ENCODE results near the gene ACSM4.
"Not testable (repeated sequence)": the region's sequence is repeated elsewhere in the genome, so short reads cannot be mapped to it uniquely, and the experiment has no call there.

ACSM4 gene

GRCh38 chr12:7303772-7304171, at the start of gene ACSM4:
Gene ACSM4 (plus strand): TSS chr12:7304072. CDS start chr12:7304332, 260 bp downstream.
- DNase-seq: no peak

- DNase-seq: no peak
These were observed 44.8 kb upstream of the ACSM4 start for GRCh38 chr12:7259060-7259459.

- DNase-seq: no peak
These were observed 39.3 kb upstream of the ACSM4 start for GRCh38 chr12:7264538-7264937.

GRCh38 chr12:7265251-7265650, 38.6 kb upstream of the ACSM4 start:
- DNase-seq: no peak

- DNase-seq: no peak
These were observed 34.6 kb upstream of the ACSM4 start for GRCh38 chr12:7269273-7269672.

- no peak for DNase-seq
These were observed 31.9 kb upstream of the ACSM4 start for GRCh38 chr12:7271893-7272514.

- not testable (repeated sequence) for DNase-seq
These were observed 28.4 kb upstream of the ACSM4 start for GRCh38 chr12:7275482-7275881.

GRCh38 chr12:7282844-7283243, 21.0 kb upstream of the ACSM4 start:
- no peak for DNase-seq

- DNase-seq: no peak
These were observed 14.1 kb upstream of the ACSM4 start for GRCh38 chr12:7289743-7290142.

GRCh38 chr12:7290588-7290987, 13.3 kb upstream of the ACSM4 start:
- DNase-seq: not testable (repeated sequence)

GRCh38 chr12:7292300-7292699, 11.6 kb upstream of the ACSM4 start:
- no peak for DNase-seq

- DNase-seq: no peak
These were observed 10.2 kb upstream of the ACSM4 start for GRCh38 chr12:7293670-7294069.

GRCh38 chr12:7295529-7295928, 8.3 kb upstream of the ACSM4 start:
- DNase-seq: no peak

- no peak for DNase-seq
These were observed 6.0 kb upstream of the ACSM4 start for GRCh38 chr12:7297865-7298264.

- no peak for DNase-seq
These were observed 1.4 kb upstream of the ACSM4 start for GRCh38 chr12:7302266-7302986.

GRCh38 chr12:7303230-7303629, 642 bp upstream of the ACSM4 start:
- DNase-seq: no peak

- DNase-seq: no peak
These were observed 584 bp downstream of the ACSM4 start for GRCh38 chr12:7304456-7304855.

- DNase-seq: no peak
These were observed 6.2 kb downstream of the ACSM4 start for GRCh38 chr12:7310070-7310469.

GRCh38 chr12:7319930-7320329, 16.1 kb downstream of the ACSM4 start:
- no peak for DNase-seq

GRCh38 chr12:7321624-7322023, 17.8 kb downstream of the ACSM4 start:
- DNase-seq: no peak

GRCh38 chr12:7322599-7322998, 18.7 kb downstream of the ACSM4 start:
- DNase-seq: no peak

- no peak for DNase-seq
These were observed 20.3 kb downstream of the ACSM4 start for GRCh38 chr12:7324176-7324575.

GRCh38 chr12:7327918-7328317, 24.0 kb downstream of the ACSM4 start:
- no peak for DNase-seq

GRCh38 chr12:7337790-7338189, 33.9 kb downstream of the ACSM4 start:
- DNase-seq: not testable (repeated sequence)

GRCh38 chr12:7339675-7340074, 35.8 kb downstream of the ACSM4 start:
- no peak for DNase-seq

Data from activated CD8-positive, alpha-beta memory T cell treated with anti-CD3 and anti-CD28 coated beads, Interleukin-2, amount 50 U/mL, for 48 hours (primary cell).